GM18507 (cell line): ENCODE results near the gene CAMTA1.

Source experiments
- DNase-seq: peaks from one replicate; pipeline ENCODE4 v3.0.0; 2011; ENCODE audit warnings: low read depth; ENCODE audit not compliant: insufficient read length; ENCODE audit errors: extremely low spot score
- FAIRE-seq: peaks from 2 replicates; lab custom pipeline; 2011; peaks lifted over from hg19 to GRCh38; lab: Jason Lieb, UNC

CAMTA1 gene

DNA sequence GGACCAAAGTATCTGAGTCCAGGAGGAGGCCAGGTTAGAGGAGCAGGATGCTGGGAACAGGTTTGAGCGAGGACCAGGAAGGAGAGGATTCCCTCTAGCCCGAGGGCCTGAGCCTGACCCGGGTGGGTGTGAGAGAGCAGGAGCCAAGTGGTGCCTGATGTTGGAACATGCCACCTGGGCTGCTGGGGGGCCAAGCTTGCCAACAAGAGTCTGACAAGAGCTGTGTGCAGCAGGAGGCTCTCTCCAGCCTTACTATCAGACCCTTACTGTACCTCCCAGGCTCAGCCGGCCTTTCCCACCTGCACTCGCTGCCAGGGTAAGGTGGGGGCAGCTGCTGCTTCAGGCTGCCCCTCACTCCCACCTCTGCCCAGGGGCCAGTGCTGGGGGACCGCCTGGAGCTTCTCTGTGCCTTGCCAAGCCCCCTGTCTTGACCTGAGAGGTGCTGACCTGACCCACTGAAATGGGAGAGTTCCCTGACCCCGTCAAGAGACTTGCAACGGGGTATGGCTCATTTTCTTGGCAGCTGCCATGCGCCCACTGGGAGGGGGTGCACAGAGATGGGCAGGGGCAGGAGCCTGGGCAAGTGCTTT, 826.3 kb downstream of the CAMTA1 start:
- DNase-seq (no peak), FAIRE-seq (no peak)

DNA sequence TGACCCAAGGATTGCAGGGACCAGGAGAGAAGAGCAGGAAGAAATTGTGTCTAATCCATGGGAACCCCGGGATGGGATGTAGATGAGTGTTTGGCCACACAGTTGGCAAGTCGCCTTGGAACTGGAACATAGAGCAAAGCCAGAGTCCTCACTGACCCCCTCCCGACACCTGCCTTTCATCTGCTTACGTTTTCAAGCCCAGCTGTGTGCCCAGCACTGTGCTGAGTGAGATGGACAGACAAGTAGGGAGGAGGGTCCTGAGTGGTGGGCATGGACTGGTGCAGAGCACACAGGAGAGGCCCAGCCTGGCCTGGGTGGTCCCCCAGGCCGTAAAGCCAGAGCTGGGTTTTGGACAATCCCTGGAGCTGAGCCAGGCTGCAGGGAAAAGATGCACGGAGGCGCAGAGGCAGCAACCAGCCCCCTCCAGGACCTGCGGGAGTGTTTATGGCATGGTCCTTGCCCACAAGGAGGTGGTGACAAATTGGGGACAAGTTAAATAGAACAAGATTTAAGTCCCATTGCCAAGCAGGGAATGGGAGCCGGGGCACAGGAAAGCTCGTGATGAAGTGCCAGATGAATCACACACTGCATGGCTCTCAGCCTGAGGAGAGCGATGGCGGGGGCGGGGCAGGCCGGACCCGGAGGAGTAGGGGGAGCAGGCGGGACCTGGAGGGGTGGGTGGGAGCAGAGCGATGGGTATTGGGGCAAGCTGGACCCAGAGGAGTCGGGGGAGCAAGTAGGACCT, 828.0 kb downstream of the CAMTA1 start:
- FAIRE-seq, result no peak
- no peak for DNase-seq

DNA sequence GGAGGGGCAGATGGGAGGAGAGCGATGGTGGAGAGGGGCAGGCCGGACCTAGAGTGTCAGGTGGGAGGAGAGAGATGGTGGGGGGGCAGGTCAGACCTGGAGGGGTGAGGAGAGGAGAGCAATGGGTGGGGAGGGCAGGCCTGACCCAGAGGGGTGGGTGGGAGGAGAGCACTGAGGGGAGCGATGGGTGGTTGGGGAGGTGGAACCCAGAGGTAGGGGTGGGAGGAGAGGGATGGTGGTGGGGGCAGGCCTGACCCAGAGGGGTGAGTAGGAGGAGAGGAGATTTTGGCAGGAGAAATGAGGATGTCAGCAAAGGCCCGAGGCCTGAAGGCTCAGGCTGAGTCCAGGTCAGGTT, 828.6 kb downstream of the CAMTA1 start:
- DNase-seq (no peak), FAIRE-seq (no peak)

DNA sequence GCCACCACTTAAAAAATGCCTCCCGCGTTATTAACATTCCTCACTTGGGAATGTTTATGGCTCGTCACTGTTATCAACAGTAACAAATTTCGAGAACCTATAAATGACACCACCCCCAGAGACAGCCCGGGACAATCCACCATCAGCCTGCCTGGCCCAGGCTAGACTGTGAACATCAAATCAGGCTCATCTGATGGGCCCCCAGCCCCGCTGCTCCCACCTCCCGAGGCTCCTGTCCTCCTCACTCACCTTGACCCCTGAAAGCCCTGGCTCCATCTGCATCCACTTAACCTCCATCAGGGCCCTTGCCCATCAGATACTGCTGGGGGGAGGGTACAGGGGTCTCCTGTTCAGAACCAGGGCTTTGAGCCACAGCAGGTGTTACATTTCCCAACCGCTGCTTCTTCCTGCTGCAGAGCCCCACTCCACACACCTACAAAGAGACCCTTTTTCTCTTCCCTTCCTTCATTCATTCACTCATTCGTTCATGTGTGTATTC, 829.4 kb downstream of the CAMTA1 start:
- FAIRE-seq (no peak), DNase-seq (no peak)

DNA sequence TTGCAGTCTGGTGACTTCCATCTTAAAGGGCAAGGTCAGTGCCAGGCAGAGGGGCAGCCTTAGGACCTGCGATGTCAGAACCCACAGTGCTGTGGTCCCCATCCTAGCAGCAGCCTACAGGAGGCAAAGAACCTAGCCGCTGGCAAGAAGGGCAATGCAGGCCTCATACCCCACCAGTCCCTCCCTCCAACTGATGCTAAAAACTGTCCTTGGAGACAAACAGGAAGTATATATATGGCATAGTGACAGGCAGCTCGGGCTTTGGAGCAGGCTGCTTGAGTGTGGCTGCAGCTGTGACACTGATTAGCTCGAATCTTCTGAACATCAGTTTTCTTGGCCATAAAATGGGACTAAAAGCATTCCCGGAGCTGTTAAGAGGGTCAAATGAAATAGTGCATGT, 829.9 kb downstream of the CAMTA1 start:
- FAIRE-seq, result no peak
- DNase-seq, result no peak

DNA sequence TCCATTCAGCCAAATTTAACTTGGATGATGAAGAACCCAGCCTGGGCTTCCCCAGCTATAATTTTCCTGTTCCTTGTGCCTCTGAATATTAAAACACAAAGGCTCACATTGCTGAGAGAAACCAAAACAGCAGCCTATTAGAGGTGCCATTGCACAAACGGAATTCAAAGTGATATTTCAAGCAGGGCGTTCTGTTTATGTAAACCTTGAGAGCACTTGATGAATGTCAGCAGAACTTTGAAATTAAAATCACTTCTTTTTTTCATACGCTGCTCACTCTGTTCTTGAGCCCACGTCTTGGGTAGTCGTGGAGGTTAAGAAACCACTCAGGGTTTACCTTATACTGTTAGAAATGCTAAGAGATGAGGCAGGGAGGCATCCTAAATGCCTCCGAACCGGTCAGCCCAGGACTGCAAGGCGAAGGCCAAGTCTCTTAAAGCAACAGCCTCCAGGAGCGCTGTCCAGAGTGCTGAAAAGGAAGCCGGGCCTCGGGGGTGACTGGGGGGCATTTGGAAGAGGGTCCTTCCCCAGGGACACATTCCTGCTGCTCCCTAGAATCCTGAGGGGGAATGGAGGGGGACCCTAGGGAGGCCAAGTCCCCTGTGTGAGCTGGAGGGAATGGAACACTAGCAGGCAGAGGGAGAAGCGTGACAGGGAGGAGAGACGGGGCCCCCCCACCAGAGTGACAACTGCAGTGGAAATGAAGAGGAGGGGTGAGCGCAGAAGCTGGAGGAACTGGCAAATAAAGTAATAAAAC, 831.0 kb downstream of the CAMTA1 start:
- DNase-seq (no peak), FAIRE-seq (no peak)

DNA sequence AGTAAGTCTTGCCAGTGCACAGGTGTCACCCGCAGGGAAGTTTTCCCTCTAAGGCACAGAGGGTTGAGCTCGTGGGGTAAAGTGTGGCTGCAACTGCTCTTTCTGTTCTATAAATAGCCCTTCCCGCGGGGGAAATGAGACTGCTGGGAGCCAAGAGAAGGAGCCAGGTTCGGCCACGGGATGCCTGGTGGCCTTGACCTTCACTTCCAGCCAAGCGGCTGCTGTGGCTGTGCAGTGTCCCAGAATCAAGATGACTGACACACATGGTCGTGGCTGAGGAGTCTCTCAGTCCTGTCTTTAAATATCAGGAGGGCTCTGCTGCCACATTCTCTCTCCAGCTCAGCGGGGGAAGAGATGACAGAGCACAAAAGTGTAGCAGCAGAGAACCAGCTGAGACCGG, 831.7 kb downstream of the CAMTA1 start:
- FAIRE-seq, result no peak
- no peak for DNase-seq

DNA sequence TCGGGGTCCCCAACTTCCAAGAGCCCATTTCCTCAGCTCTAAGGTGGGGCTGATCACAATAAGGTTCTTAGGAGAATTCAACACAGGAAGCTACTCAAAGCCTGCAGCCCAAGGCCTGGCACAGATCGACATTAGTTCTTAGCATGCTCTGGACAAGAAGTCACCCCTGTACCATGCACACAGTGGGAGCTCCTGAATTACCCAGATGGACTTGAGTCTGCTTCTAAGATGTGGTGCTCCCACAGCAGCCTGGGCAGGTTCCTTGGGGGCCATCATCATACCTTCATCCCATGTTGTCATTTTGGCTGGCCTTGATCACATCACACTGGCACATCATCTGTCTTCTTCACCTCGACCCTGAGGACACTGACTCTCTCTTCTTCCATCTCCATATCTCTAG, 832.6 kb downstream of the CAMTA1 start:
- DNase-seq, result no peak
- FAIRE-seq, result no peak

DNA sequence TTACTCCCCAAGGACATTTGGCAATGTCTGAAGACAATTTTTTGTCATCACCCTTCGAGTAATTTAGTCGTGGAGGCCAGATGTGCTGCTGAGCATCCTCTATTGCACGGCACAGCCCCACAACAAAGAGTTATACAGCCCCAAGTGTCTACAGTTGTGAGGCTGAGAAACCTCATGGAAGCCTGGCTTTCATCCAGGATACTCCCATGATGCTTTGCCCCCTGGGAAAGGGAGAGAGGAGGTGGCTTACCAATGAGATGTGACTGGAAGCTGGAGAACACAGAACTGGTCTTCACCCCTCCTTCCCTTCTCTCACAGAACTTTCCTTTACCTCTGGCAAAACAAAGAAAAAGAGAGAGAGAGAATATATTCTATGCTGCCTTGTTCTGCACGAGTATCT, 834.9 kb downstream of the CAMTA1 start:
- no peak for FAIRE-seq
- no peak for DNase-seq

DNA sequence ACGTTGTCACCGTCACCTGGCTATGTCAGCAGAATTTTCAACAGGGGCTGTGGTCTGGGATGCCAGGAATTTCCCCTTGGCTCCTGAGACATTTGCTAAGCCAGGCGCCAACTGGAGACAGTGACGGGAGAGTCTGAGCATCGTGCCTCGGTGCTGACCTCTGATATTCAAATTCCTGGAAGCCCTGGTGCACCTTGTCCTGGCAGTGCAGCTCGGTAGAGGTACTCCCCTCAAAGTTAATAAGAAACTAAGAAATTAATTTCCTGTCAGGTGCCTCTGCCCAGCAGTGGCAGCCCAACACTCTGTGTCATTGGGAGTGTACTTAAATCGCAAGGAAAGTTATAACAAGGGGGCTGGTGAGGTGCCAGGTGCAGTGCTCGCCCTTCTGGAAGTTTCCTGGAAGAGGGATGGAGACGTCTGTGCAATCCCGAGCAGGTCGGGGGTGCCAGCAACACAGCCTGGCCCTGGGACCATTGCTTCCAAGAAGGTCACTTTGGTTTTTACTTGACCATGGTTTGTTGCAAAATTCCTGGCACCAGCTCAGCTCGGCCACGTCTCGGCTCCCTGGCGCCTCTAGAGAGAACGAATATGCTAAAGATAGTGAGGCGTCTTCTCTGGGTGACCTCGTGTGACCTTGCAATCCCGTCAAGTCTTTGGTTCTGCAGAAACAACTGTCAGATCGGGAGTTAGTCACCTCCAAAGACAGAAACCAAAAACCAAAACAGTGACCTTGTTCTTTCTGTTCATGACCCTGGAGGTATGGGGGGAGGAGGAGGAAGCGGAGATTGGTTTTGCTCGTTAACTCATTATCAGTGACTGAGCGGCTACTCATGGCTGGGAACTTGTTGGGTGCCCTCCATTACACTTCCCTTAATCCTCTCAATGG, 836.3 kb downstream of the CAMTA1 start:
- FAIRE-seq (no peak), DNase-seq (no peak)

DNA sequence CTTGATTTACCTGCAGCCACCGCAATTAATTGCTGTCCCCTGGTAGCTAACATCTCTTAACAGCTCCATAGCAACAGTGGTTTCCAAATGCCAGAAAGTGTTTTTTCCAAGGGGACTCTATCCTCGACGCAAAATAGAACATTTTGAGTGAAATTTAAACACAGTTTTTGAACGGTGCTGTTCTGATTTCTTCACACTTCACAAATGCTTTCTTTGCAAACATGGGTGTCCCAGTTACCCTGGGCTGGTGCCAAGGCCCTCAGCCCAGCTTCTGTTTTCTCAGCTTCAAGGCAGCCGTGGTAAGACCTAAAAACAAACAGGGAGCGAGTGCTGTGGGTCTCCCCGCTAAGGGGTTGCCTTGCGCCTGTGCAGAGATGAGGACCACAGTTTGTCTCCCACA, 838.6 kb downstream of the CAMTA1 start:
- no peak for FAIRE-seq
- no peak for DNase-seq

DNA sequence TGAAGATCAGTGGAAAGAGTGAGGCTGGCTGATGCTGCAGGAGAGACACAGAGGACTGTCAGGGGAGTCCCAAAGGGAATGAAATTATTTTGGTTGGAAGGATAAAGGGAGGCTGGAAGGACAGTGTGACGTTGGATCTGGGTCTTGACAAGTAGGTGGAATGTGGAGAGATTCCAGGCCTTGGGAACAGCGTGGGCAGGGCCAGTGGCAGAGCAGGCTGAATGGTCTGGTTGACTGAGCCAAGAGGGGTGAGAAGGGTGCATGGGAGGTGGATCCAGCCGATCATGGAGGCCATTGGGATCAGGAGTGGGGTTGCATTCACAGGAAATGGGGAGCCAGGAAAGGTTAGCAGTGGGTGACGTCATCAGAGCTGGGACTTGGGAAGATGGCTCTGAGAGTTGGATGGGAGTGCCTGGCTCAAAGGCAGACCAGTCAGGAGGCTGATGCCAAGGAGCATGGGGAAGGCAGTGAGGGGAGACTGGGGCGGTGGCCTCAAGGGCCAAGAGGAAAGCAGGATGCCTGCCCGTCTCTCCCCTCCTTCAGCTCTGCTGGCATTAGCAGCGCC, 839.6 kb downstream of the CAMTA1 start:
- FAIRE-seq (no peak), DNase-seq (no peak)

DNA sequence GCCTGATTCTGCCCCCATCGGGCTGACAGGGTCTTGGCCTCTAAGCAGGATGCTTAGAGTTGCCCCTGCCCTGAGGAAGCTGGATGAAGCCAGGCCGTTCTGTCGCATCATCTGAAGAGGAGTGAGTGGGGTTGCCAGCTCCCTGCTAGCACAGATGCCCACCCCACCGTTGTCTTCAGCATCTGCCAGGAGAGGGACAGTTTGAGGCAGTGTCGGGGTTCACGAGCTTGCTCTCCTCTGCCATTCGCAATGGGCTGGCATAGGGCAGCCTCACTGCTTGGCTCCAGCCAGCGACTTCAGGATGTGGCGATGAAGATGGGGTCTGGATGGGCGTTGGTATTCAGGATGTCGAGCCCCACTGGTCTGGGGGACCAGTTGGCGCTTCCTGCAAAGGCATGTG, 840.1 kb downstream of the CAMTA1 start:
- DNase-seq (no peak), FAIRE-seq (no peak)

DNA sequence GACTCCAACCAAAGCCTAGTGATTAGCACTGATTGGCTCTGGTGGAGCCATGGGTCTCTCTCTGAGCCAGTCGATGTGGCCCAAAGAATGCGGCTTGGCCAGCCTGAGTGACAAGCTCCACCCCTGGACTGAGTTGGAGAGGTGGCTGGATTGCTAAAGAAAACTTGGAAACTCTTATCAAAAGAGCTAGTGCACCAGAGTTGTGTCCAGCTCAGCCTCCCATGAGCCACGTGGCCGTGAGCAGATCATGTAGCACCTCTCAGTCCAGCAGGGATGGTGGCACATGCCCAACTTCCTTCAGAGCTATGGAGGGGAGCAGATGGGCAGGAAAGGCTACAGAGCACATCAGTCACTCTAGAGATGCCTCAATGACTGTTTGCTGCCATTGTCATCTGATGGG, 843.0 kb downstream of the CAMTA1 start:
- no peak for FAIRE-seq
- DNase-seq, result no peak

DNA sequence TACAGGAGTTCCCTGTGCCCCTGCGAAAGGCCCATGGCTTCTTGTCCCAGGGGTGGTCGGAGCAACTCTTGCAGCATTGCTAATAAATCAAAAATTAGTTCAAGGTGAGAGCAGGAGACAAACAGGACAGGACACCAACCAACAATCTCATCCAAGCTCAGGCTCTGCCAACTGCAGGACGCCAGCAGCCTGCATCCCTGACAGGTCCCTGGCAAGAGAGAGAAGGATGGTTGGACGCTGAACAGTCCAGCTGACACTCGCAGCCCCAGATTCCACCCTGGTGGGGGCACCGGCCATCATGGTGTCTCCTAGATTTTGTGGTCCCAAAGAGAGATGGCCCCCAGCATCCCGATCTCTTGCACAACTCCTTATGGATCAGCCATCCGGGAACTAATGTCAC, 843.8 kb downstream of the CAMTA1 start:
- FAIRE-seq (no peak), DNase-seq (no peak)

DNA sequence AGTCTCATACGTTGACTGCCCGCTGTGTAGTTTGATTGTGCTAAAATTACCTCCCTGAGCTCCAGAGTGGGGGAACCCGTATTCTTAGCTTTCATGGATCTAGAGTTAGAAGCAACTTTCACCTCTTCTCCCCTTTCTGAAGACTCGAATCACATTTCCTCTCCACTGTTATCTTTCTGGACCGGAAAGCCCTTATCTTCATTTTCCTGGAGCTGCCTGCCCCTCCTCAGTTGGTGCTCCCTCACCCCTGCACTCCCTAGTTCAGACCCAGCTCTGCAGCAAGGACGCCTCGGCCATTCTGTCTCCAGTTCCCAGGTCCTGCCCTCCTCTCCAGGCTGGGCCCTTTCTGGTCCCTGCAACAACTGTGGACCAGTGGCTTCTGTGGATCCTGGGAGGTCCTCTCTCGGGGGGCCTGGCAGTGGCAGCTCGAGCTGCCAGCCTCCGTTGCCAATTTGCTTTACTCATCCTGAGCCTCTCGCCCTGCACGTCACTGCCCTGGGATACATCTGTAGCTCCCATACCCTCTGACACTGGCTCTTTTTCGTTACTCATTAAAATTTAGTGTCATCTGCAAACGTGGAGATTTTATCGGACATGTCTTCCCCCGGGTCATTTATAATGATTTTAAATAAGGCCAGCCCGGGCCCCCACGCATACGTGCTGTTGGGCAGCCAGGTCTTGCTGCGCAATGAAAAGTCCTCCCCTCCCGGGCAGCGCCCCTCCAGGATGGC, 844.4 kb downstream of the CAMTA1 start:
- no peak for DNase-seq
- FAIRE-seq, result no peak

DNA sequence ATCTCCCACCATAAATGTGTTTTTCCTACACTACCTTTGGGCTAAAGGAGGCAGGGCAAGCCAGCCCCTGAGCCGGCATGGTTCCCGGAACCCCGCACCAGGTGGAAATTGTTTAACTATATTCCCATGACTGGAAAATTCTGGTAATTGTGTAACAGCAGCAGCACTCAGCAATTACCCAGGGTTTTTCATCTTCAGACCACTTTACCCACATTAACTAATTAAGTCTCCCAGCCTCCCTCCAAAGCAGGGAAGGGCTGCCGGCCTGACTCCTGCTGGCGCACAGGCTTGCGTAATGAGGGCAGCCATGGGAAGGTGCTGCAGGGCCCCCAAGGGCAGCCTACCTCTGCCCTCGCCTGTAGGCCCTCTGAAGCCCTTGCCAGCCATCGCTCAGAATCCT, 845.1 kb downstream of the CAMTA1 start:
- FAIRE-seq (no peak), DNase-seq (no peak)

DNA sequence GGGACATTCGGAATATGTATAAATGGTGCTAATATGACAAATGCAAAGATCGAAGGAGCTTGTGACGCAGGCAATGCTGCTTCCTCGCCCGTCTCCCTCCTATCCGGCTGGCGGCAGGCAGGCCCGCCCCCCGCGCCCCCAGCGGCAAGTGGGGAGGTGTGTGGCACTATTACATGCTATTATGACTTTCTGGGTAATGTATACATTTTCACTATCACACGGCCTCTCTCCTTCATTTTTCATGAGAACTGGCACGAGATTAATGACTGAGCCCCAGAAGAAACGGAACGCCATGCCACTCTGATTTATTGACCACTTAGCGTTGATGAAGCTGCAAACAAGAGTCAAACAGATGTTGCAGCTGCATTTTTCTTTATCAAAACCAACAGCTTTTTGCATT, 846.9 kb downstream of the CAMTA1 start:
- no peak for FAIRE-seq
- DNase-seq, result no peak

DNA sequence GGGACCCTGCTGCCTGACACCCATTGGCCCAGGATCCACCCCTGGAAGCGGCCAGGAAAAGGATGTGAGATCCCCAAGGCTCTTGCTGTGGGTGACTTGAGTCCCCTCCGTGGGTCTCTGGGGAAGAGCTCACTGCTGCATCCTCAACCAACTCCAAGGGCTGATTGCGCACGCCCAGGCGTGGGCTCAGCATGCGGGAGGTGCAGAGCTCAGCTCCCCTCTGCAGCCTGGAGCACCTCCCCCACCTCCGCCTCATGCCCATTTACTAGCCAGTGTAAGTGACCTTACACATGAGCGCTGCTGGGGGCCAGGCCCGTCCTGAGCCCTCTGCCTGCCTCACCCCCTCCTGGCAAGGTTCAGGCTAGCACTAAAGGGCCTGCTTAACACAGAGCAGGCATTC, 847.4 kb downstream of the CAMTA1 start:
- FAIRE-seq, result no peak
- DNase-seq, result no peak
